ENCODE results near the gene CARMIL3.
"Not testable (repeated sequence)": the region's sequence is repeated elsewhere in the genome, so short reads cannot be mapped to it uniquely, and the experiment has no call there.

DNA sequence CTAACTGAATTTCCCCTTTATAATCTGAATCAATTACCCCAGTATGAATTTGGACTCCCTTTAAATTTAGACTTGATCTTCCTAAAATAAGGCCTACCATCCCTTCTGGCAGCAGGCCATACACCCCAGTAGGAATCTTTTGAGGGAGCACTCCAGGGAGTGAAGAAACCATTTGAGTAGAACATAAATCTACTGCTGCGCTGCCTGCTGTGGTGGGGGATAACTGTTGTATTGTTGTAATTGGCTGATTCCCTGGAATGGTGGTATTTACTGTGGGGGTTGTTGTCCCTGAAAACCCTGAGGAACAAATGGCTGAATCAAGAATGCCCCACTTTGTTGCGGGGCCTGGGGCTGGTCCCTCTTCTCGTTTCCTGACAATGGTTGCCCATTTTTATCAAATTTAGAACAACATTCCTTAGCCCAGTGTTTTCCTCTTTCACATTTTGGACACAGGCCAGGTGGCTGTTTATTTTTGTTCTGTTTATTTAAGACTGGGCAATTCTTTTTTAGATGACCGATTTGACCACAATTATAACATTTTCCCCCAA is 39.0 kb upstream of the CARMIL3 start:
- TF ChIP-seq EZH2phosphoT487 (IDR thresholded peaks at IDR 0.05; ENCODE audit: unreplicated experiment); CREB1 (CRISPR knock-in tag; IDR thresholded peaks at IDR 0.05; ENCODE audit: low read depth); POLR2AphosphoS5 (IDR thresholded peaks at IDR 0.05; ENCODE audit: low read depth); JUNB (IDR thresholded peaks at IDR 0.05; ENCODE audit: unreplicated experiment); EZH2 (IDR thresholded peaks at IDR 0.05; ENCODE audit: low read depth, unreplicated experiment); ZNF331 (CRISPR knock-in tag; IDR thresholded peaks at IDR 0.05; ENCODE audit: low read depth): not testable (repeated sequence)
- TF ChIP-seq, protein P1, sequence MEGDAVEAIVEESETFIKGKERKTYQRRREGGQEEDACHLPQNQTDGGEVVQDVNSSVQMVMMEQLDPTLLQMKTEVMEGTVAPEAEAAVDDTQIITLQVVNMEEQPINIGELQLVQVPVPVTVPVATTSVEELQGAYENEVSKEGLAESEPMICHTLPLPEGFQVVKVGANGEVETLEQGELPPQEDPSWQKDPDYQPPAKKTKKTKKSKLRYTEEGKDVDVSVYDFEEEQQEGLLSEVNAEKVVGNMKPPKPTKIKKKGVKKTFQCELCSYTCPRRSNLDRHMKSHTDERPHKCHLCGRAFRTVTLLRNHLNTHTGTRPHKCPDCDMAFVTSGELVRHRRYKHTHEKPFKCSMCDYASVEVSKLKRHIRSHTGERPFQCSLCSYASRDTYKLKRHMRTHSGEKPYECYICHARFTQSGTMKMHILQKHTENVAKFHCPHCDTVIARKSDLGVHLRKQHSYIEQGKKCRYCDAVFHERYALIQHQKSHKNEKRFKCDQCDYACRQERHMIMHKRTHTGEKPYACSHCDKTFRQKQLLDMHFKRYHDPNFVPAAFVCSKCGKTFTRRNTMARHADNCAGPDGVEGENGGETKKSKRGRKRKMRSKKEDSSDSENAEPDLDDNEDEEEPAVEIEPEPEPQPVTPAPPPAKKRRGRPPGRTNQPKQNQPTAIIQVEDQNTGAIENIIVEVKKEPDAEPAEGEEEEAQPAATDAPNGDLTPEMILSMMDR (conservative IDR thresholded peaks at IDR 0.05; ENCODE audit: low read depth in 2 of 2) = not testable (repeated sequence)
- TF ChIP-seq, protein P2, sequence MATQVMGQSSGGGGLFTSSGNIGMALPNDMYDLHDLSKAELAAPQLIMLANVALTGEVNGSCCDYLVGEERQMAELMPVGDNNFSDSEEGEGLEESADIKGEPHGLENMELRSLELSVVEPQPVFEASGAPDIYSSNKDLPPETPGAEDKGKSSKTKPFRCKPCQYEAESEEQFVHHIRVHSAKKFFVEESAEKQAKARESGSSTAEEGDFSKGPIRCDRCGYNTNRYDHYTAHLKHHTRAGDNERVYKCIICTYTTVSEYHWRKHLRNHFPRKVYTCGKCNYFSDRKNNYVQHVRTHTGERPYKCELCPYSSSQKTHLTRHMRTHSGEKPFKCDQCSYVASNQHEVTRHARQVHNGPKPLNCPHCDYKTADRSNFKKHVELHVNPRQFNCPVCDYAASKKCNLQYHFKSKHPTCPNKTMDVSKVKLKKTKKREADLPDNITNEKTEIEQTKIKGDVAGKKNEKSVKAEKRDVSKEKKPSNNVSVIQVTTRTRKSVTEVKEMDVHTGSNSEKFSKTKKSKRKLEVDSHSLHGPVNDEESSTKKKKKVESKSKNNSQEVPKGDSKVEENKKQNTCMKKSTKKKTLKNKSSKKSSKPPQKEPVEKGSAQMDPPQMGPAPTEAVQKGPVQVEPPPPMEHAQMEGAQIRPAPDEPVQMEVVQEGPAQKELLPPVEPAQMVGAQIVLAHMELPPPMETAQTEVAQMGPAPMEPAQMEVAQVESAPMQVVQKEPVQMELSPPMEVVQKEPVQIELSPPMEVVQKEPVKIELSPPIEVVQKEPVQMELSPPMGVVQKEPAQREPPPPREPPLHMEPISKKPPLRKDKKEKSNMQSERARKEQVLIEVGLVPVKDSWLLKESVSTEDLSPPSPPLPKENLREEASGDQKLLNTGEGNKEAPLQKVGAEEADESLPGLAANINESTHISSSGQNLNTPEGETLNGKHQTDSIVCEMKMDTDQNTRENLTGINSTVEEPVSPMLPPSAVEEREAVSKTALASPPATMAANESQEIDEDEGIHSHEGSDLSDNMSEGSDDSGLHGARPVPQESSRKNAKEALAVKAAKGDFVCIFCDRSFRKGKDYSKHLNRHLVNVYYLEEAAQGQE (IDR thresholded peaks at IDR 0.05; ENCODE audit: unreplicated experiment) = not testable (repeated sequence)
